HG02840 (cell line): ENCODE measurements around the gene TRPC4AP.

Source experiments
- ATAC-seq: cut with Tn5 transposase; IDR thresholded peaks from one replicate; pipeline ENCODE4 v1.9.1; 2021; ENCODE audit warnings: mild to moderate bottlenecking, moderate library complexity, moderate number of reproducible peaks; ENCODE audit not compliant: unreplicated experiment, low FRiP score

Gene TRPC4AP

GRCh38 chr20:35003211-35004031 lies 89.2 kb downstream of the TRPC4AP start:
- no peak for ATAC-seq

- no peak for ATAC-seq
Measured at GRCh38 chr20:35002426-35003210, 90.0 kb downstream of the TRPC4AP start.

- ATAC-seq = no peak
Measured at GRCh38 chr20:35001596-35002362, 90.8 kb downstream of the TRPC4AP start.

GRCh38 chr20:35000922-35001595 lies 91.5 kb downstream of the TRPC4AP start:
- no peak for ATAC-seq

GRCh38 chr20:35000311-35000921 lies 92.2 kb downstream of the TRPC4AP start:
- ATAC-seq = no peak

GRCh38 chr20:34999782-35000181 lies 92.8 kb downstream of the TRPC4AP start:
- no peak for ATAC-seq

GRCh38 chr20:34999021-34999451 lies 93.6 kb downstream of the TRPC4AP start:
- no peak for ATAC-seq

GRCh38 chr20:34998331-34998950 lies 94.2 kb downstream of the TRPC4AP start:
- no peak for ATAC-seq

- ATAC-seq = no peak
Measured at GRCh38 chr20:34997774-34998173, 94.8 kb downstream of the TRPC4AP start.

- no peak for ATAC-seq
Measured at GRCh38 chr20:34997131-34997561, 95.5 kb downstream of the TRPC4AP start.

GRCh38 chr20:34996243-34997028 lies 96.2 kb downstream of the TRPC4AP start:
- ATAC-seq = no peak

- ATAC-seq = no peak
Measured at GRCh38 chr20:34995696-34996095, 96.9 kb downstream of the TRPC4AP start.

- ATAC-seq = no peak
Measured at GRCh38 chr20:34995192-34995591, 97.4 kb downstream of the TRPC4AP start.

- ATAC-seq = no peak
Measured at GRCh38 chr20:34994509-34995131, 98.0 kb downstream of the TRPC4AP start.

- ATAC-seq = no peak
Measured at GRCh38 chr20:34993941-34994508, 98.6 kb downstream of the TRPC4AP start.

- no peak for ATAC-seq
Measured at GRCh38 chr20:34992751-34993417, 99.7 kb downstream of the TRPC4AP start.

GRCh38 chr20:34990661-34991214 lies 101.9 kb downstream of the TRPC4AP start:
- no peak for ATAC-seq
